ENCODE measurements around the gene EIF4G2.
A peak's percentile ranks its signal among the peaks of the same experiment; 100 is the strongest.

EIF4G2 gene

GRCh38 chr11:10807493-10808234 lies 1.1 kb downstream of the EIF4G2 start:
- peak; percentile 16 for DNase-seq

GRCh38 chr11:10806206-10806605 lies 2.5 kb downstream of the EIF4G2 start:
- no peak for DNase-seq

- no peak for DNase-seq
These were observed 3.0 kb downstream of the EIF4G2 start for GRCh38 chr11:10805741-10806140.

DNA sequence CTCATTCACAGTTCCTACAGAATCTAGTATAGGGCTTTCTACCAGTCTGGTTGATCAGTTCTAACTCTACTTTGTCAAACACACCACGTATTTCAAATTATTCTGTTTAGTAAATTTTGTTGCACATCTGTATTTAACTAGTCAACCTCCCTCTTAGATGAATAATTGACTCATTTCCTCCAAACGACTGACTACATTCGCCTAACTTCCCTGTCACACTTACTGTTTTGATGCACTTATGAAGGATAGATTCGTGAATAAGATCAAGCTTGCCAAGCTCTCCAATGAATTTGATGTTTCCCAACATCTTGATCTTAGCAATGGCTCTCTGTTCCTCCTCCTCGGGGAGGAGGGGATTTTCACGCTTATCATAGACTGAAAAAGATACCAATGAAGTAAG lies 5.0 kb downstream of the EIF4G2 start:
- no peak for DNase-seq

GRCh38 chr11:10800292-10800691 lies 8.4 kb downstream of the EIF4G2 start:
- DNase-seq, result no peak

DNA sequence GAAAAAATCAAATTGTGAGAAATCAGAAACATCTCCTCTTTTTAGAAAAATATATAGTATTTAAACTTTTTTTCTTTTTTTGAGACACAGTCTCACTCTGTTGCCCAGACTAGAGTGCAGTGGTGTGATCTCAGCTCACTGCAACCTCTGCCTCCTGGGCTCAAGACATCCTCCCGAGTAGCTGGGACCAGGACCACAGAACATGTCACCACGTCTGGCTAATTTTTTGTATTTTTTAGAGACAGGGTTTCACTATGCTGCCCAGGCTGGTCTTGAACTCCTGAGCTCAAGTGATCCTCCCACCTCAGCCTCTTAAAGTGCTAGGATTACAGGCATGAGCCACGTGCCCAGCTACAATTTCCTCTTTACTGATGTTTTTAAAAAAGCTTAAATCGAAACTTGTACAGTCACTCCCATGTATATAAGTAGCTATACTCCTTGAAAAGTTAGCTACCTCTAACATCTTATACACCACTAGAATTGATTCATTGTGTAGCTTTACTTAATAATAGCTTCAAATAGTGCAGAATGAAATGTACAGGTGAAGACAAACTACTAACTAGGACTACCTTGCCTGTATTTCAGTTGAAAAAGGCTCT lies 10.3 kb downstream of the EIF4G2 start:
- no peak for DNase-seq

GRCh38 chr11:10797531-10797930 lies 11.2 kb downstream of the EIF4G2 start:
- no peak for DNase-seq

DNA sequence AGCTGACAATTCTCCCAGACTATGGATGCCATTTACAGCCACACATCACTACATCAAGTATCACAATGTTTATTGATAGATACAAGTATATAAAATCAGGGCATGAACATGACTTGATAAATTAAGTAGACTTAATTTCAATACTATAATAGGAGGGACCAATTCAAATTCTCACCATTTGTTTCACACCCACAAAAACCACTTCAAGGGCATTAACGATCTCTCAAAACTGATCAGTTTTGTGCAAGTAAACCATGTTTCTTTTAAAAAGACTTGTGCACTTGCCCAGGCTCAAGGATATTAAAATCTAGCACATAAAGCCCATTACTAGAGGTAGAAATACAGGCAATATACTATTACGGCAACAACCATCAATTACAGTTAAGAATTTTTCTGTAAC lies 11.7 kb downstream of the EIF4G2 start:
- no peak for DNase-seq

DNA sequence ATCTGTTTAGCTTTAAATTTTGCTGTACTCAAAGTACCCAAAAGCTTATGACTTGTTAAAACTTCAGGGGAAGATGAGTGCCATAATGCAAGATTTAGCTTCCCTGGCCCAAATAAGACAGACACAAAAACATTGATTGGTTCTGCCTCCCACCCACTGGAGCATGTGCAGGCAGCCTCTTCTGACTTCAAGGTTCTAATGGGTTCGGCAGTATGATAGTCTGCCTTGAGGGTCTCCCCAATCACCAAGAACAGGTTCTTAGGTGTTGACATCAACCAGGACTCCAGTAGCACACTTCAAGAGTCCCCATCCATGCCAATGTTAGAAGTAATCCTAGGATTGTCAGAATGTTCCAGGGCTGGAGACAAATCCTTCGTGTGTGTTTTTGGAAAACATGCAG lies 12.5 kb downstream of the EIF4G2 start:
- no peak for DNase-seq

GRCh38 chr11:10793470-10794255 lies 15.1 kb downstream of the EIF4G2 start:
- DNase-seq, result no peak

DNA sequence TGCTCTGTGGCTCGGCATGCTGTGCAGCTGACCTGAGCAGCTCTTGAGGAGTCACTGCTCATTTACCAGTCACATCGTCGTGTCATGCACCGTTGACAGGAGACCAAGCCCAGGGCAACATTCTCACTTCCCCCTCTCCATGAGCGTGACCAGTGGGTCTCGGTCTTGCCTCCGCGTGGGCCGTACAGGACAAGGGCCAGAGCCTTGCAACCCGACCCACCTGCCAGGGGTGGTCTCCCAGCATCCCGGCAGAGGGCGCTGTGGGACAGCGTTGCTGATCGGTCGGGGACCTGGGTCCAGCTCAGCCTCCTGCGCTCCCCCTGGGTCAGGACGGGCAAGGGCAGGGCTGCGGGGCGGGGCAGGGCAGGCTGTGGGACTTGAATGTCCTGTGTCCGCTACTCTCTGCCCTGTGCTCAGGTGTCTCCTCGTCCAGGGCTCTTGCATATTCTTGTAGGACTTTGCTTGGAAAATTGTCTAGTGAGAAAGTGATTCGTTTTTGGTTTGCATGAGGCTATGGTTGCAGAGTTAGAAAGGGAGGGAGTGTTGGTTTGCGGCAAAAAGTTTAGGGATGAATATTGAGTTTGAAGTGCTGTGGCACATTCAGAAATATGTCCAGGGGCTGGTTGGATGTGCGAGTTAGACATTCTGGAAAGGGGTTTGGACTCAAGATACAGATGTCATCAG lies 16.2 kb downstream of the EIF4G2 start:
- DNase-seq, result peak; percentile 43

DNA sequence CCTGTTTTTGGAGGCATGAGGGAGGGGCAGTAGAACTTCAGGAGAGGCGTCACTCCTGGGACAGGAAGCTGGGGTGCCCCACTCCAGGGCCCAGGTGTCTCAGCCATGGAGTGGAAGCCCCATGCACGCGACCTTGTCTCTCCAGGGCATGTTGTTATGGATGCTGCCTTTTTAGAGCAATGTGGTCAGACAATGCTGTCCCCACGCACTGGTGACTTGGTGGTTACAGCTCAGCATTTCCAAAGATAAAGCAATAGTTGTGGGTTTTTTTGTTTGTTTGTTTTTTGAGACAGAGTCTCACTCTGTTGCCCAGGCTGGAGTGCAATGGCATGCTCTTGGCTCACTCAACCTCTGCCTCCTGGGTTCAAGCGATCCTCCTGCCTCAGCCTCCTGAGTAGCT lies 22.3 kb downstream of the EIF4G2 start:
- DNase-seq, result no peak

- DNase-seq, result no peak
These were observed 23.6 kb downstream of the EIF4G2 start for GRCh38 chr11:10785146-10785474.

DNA sequence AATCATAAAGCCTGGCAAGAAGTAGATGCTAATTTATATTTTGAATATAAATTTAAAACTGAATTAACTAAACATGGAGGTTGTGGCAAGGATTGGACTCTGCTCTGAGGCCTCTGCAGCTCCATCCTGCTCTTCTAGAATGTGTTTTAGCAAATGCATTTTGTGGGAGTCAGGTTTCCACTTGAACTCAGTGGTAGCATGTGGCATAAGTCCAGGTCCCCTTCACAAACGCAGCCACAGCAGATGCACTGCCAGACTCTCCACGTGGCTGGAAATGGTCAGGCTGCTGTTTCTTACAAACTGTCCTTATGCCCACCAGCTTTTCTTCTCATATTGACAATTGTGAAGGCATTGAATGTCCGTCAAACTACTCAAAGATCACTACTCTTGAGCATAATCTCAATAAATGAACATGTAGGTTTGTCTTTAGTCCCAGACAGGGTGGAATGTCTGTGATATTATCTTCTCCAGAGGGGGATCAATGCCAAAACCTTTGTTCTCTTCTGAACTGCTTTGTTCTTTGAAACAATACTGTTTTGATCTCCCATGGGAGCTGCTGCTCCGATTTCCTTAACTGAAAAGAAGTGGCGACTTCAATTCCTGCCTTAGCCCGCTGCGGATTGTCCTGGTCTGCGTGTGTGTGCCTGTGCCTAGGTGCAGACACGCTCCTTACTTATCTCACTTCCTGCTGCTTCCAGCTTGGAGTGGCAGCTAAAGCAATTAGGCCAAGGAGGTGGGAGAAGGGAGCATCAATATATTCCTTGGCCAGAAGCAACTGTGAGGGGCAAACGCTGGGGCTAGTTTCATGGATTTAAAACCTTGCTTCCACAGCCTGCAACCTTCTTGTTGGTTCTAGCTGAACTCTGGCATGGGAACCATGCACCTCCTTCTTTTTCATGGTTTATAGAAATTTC lies 24.2 kb downstream of the EIF4G2 start:
- DNase-seq, result peak; percentile 26

- no peak for DNase-seq
These were observed 28.7 kb downstream of the EIF4G2 start for GRCh38 chr11:10780040-10780439.

- DNase-seq, result no peak
These were observed 29.6 kb downstream of the EIF4G2 start for GRCh38 chr11:10779086-10779485.

- no peak for DNase-seq
These were observed 30.3 kb downstream of the EIF4G2 start for GRCh38 chr11:10778217-10778970.

GRCh38 chr11:10777806-10778205 lies 30.9 kb downstream of the EIF4G2 start:
- no peak for DNase-seq

GRCh38 chr11:10777393-10777793 lies 31.3 kb downstream of the EIF4G2 start:
- no peak for DNase-seq

DNA sequence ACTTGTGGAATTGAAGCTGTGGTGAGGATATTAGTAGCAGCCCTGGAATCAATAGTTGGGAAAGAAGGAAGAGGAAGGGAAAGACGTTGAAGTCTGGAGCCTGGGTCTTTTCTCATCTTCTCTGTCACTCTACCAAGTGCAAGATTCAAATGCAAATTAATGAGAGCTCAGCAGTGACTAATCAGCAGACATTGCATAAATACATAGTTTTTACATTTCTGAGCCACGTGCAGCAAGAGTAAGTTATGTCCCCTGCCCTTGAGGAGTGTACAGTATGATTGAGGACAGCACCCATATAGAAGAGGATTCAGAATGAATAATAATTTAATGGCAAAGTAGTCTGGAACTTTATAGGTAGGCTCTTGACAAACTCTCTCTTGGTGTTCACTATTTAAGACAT lies 33.9 kb downstream of the EIF4G2 start:
- no peak for DNase-seq

DNA sequence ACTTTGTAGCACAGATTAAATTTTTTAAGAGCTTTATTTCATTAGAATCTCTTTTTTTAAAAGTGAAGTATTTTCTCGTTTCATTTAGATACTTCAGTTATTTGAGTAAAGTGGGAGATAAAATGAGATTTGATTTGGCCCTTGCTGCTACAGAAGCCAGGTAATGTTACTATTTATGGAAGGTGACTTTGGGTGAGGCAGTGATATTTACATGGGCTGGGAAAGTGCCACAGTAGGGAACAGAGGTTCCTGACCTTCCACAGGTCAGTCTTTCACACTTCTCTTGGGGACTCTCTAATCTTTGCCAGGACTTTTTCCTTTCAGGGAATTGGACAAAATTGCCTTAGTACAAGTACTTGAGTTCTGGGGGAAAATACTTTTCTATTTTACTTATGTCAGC lies 37.3 kb downstream of the EIF4G2 start:
- no peak for DNase-seq
